AG09309 (cell line): ENCODE measurements around the gene POLE.

ENCODE experiments used
- DNase-seq: peaks from one replicate; pipeline ENCODE4 v3.0.0-alpha.2; 2010; ENCODE audit warnings: low read depth
- H3K4me3 ChIP-seq: 2 replicates; pipeline ENCODE4 v1.5.1; 2011; ENCODE audit warnings: mild to moderate bottlenecking, low read depth, low read length, moderate library complexity; ENCODE audit not compliant: control insufficient read depth
- TF ChIP-seq, protein P1 (sequence below): IDR thresholded peaks from 2 replicates; pipeline ENCODE4 v1.5.1; 2011; ENCODE audit warnings: mild to moderate bottlenecking, low read depth, low read length, inconsistent platforms; ENCODE audit not compliant: insufficient read depth, control insufficient read depth; ENCODE audit errors: missing control alignments

The POLE gene

GRCh38 chr12:132576701-132577100 is 110.4 kb downstream of the POLE start:
- no peak overlapping the region for H3K4me3 ChIP-seq
- TF ChIP-seq, protein P1, sequence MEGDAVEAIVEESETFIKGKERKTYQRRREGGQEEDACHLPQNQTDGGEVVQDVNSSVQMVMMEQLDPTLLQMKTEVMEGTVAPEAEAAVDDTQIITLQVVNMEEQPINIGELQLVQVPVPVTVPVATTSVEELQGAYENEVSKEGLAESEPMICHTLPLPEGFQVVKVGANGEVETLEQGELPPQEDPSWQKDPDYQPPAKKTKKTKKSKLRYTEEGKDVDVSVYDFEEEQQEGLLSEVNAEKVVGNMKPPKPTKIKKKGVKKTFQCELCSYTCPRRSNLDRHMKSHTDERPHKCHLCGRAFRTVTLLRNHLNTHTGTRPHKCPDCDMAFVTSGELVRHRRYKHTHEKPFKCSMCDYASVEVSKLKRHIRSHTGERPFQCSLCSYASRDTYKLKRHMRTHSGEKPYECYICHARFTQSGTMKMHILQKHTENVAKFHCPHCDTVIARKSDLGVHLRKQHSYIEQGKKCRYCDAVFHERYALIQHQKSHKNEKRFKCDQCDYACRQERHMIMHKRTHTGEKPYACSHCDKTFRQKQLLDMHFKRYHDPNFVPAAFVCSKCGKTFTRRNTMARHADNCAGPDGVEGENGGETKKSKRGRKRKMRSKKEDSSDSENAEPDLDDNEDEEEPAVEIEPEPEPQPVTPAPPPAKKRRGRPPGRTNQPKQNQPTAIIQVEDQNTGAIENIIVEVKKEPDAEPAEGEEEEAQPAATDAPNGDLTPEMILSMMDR: no peak
- DNase-seq: no peak

DNA sequence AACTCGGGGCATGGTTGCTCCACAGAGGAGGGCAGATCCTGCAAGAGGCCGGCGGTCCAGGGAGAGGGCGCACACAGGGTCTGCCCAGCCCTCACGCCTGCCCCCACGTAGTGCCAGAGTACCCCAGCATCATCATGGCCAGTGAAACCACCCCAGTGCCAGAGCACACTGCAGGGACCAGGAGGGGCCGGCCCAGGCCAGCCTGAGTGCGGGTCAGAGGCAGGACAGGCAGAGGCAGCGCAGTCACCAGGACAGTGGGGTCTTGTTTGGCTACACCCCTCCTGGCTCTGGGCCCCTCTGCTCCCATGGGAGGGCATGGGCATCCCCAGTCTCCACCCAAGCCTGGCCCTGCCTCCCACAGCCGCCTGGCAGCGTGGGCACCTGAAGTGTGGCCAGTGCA is 111.5 kb downstream of the POLE start:
- TF ChIP-seq, protein P1: no peak
- no peak for DNase-seq
- H3K4me3 ChIP-seq: no peak overlapping the region

DNA sequence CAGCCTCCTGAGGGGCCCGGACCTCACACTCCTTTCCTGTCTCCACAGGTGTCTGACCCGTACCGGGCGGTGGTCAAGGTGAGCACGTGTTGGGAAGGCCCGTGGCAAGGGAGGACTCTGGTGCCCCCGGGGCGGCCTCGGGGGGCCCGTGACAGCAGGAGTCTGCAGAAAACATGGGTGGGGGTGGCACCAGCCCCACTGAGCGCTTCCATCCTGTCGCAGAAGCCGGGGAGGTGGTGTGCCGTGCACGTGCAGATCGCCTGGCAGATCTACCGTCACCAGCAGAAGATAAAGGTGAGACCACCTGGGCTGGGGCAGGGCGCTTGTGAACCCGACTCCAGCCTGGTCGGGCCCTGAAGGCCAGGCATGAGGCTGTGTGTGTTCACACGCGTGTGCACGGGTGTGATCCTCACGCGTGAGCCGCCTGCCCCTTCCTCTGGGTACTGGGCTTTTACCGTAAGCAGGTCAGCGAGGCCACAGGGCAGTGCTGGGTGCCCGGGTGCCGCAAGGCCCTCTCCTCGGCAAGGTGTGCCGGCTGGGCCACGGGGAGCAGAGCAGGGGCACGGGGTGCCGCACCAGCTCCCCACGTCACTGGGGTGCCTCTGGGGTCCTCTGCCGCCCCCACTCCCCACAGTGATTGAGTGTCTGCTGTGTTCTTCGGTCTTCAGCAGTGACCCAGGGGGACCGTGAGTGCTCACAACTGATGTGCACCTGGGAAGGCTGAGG is 112.7 kb downstream of the POLE start:
- TF ChIP-seq, protein P1: no peak
- DNase-seq: no peak
- no peak overlapping the region for H3K4me3 ChIP-seq
